ENCODE data around the gene GNB1L.

GNB1L gene

DNA sequence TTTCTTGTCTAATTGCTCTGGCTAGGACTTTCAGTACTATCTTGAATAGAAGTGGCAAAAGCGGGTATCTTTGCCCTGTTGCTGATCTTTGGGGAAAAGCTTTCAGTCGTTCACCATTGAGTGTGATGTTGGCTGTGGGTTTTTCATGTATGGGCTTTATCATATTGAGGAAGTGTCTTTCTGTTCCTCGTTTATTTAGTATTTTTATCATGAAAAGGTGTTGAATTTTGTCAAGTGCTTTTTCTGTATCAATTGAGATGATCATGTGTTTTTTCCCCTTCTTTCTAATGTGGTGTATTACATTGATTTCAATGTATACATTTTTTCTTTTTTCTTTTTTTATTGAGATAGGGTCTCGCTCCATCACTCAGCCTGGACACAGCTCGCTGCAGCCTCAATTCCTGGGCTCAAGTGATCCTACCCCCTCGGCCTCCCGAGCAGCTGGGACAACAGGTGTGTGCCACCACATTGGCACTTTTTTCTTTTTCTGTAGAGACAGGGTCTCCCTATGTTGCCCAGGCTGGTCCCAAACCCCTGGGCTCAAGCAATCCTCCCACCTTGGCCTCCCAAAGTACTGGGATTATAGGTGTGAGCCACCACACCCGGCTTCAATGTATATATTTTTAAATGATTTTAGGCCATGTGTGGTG, 5.3 kb upstream of the GNB1L start:
- DNase-seq: no peak

DNA sequence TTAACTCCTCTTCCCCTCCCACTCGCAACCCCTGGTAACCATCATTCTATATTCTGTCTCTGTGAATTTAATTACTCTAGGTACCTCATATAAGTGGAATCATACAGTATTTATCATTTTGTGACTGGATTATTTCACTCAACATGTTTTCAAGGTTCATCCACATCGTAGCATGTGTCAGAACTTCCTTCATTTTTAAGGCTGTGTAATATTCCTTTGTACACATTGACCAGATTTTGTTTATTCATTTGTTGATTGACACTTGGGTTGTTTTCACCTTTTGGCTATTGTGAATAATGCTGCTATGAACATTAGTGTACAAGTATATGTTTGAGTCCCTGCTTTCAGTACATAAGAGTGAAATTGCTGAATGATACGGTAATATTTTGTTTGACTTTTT, 2.7 kb upstream of the GNB1L start:
- DNase-seq: no peak

DNA sequence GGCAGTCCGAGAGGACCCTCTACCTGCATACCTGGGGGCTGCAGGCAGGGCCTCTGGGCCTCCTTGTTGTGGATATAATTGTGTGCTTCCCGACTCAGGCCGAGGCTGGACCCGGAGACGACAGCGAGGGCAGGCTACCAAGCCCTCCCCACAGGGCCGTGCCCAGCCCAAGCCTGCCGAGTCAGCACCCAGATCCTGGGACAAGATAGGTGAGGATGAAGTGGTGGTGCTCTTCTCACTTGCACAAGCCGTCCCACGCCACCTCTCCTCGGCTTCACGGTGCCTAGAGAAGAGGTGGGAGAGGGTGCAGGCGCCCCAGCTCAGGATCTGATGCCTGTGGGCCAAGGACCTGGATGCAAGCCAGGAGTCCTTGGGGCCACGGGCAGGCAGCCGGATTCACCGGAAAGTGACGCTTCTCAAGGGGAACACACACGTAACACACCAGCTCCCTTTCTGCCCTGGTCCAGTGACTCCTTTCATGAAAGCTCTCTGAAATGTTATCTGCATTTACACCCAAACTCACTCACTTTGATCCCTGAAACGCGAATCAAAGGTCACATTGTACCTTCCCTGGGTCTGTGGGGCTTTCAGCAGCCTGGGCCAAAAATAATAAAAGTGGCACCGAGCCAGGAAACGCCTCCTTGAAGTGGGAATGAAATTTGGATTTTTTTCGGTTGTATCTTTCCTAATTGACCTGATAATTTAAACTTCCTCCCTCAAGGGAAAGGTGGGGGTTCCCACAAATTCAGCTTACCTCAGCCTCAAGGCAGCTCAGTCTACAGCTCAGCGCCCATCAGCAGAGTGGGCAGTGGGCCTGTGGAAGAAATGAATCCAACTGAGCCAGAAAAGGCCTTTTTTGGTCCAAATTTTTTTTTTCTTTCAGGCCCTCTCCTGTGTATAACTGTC, 1.1 kb upstream of the GNB1L start:
- peak; percentile 60 for DNase-seq

DNA sequence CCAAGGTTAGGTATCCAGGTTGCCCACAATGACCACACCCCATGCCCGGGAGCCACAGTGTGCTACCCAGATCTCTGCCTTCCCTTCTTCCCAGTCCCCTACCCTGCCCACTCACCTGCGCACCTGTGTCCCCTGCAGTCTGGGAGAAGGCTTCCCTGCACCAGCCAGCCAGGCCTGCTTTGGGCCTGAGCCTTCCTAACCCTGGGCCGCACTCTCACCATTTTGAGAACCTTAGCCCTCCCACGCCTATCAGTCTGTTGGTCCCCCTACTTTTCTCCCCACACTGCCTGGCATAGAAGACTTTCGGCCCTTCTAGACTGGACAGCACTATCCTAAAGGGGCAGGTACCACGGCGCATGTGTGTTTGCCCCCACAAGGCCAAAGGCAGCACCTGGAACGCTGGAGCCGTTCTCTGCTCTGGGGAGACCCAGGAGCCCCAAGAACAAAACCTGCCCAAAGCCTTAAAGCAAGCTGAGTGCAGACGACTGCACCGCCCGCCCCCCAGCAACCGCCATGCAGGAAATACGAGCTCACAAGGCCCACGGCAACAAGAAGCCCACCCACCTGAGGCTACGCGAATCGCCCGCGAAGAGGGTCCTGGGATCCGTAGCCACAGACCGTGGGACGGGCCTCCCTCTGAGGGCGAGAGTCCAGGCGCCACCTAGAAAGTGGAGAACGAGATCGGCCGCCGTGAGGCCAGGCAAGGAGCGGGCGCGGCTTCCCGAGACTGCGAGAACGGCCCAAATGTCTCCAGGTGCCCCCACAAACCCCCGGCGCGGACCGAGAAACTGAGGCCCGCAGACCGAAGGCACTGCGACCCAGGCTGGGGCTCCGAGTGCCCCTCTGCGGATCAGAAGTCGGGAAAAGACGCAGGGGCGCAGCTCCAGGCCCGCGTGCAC, 546 bp downstream of the GNB1L start:
- DNase-seq: peak; percentile 47

DNA sequence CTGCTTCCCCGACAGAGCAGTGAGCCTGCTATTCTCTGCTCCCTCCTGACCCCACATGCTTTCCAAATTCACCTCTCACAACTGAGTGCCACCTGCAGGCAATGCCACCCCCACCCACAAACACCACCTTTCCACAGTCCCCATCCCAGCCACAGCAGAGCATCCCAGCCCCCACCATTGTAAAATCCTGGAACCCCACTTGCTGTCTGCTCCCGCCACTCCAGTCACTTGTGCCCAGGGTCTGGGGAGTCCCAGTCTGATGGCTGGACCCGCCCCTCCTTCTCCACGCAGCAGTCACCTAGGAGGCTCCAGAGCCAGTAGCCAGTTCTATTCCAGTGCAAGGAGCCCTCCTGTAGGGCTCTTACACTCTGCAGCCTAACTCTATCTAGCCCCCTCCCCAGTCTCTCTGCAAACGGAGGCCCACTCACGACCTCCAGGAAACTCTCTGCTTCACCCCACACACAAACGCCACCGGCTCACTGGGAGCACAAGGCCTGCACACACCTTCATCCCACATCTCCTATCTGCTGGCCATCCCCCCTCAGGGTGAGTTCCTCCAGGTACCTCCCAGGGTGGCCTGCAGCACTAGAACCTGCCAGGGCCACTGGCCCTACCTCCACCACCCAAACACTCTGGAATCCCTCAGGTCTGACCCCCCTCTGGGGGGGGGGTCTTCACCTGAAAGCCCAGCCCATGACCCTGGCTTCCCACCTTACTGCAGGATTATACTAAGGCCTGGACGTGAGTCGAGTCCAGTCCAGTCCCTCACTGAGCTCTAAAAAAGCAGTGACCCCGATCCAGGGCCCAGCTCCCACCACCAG, 1.4 kb downstream of the GNB1L start:
- peak; percentile 18 for DNase-seq

DNA sequence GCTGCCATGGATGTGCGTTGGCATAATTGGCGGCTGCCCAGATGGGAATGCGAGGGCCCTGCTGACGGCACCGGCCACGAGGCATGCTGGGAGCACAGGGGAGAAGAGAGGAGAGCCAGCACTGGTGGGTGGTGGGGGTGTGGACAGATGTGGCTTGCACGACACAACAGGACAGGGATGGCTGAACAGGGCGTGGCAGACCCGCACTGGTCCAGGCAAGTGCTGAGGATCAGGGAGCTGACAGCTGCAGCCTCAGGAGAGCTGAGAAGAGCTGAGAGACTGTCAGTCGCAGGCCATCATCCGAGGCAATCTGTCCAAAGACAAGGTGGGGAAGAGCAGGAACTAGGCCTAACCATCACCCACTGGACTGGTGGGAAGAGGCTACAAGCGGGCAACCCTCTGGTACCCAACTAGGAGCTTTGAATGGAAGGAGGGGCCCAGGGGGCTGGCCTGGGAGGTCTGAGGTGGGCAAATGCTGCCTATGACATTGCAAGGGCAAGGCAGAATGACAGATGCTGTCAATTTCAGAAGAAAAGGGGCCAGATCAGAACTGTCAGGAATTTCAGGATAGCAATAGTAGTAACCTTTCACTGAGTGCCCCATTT, 2.4 kb downstream of the GNB1L start:
- peak; percentile 27 for DNase-seq

DNA sequence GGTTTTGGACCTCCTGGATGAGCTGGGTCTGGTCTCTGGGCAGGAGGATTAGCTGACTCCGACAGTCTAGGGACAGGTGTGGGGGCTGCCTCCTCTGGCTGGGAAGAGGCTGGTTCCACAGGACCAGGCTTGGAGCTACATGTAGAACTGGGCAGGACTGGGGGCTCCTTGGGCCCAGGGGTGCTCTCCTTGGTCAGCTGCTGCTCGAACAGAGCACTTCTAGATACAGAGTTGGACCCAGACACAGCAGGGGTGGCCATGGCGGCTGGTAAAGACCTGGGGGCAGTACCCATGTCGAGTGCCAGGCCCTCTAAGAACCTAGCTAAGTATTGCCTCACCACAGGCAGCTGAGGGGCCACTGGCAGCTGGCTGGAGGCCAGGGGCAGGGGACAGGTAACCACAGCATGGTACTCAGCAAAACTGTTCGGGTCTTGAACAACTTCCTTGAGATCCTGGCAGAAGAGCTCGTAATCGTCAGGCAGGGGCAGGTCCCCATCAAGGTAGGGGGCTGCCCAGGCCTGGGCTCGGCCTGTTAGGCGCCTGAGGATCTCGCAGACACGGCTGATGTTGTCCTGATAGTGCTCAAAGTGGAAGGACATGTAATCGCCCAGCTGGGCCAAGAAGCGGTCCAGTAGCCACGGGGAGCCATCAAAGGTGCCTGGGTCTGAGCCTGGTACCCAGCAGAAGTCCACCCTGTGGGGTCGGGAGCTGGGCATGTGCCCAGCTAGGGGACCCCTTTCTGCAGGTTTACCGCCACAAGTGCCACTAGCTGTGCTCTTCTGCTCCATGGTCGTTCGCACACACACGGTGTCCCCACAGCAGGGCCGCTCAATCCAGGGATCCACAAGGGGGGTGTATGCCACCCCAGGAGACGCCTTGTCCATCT, 3.1 kb downstream of the GNB1L start:
- DNase-seq: no peak

DNA sequence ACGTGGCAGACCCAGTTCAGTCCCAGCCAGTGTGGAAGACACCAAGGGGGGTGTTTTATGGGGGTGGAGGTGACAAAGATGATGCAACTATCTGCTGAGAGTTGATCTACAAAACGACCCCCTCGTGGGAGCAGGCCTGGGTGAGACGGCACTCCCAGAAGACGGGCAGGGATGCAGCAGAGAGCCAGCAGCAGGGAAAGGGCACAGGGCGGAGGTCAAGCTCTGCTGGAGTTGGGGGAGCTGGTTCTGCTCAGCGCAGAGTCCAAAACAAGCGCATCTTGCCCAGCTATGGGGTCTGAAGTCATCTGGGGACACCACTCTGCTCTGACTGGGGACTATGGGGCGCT, 3.9 kb downstream of the GNB1L start:
- no peak for DNase-seq

DNA sequence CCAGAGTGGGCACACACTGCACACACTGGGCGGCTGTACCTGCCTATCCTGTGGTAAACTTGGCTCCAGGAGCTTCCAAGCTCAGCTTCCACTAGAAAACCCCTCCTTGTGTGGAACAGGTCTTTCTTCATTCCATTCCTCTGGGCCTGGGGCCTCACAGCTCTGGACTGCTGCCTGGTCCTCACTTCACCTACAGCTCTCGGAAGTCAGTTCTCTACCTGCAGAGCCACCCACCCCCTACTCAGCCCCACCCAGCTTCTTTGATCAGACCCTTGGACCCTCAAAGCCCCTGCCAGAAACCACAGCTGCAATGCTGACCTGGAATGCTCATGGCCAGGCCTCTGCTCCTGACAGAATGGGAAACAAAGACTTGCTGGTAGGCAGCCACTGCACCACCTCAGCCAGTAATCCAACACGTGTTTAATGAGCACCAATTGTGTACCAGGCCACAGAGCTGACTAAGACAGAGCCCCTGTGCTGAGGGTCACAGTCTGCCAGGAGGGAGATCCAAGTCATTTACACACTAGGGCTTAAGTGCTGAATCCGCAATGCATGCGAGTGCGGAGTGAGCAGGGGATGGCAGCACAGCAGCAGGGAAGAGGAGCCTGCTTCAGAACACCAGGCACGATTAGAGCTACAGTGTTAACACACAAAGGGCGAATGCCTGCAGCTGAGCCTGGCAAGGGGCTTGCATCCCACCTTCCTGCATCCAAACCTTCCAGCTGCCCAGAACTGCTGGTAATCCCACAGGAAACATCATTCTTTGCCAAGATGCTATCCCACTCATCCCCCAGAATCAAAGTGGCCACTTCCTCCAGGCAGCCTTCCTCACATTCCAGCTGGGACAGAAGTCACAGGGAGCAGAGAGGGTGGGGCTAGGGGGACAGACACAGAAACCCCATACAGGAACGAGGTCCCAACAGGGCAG, 4.6 kb downstream of the GNB1L start:
- DNase-seq: no peak

DNA sequence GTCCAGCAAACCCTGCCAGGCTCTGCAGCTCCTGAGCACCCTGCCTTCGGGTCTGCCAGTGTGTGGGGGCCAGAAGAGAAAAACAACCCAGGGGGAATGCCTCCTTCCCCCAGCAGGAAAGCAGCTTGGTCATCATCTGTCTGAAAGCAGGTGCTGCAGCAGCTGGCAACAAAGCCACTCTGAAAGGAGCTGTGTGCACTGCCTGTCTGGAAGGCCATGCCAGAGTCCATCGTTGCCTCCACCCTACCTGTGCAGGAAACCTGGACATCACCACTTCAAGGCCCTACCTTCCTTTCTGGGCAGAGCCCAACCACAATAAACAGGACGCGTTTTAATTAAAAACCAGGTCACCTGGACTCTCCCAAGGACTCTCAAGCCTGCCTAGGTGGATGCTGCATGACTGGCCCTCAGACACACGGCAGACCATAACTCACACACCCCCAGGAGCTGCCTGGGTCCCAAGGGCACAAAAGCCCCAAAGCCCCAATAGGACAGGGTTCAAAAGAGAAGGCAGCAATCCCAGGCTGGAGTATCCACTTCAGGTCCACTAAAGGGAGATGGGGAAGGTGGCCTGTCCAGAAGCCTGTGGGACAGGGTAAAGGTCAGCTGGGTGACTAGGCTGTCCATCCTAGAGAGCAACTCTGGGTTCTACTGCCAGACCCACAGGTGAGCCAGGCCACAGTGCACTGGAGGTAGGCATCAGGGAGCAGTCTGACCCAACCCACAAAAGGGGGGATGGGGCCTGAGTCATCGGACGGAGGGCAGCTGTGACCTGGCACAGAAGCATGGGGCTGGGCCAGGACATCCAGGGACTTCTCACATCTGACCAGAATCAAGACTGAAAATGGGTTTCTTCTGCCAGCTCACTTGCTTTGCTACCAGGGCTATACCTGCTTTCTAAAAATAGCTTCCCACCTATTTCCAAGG, 6.1 kb downstream of the GNB1L start:
- no peak for DNase-seq

DNA sequence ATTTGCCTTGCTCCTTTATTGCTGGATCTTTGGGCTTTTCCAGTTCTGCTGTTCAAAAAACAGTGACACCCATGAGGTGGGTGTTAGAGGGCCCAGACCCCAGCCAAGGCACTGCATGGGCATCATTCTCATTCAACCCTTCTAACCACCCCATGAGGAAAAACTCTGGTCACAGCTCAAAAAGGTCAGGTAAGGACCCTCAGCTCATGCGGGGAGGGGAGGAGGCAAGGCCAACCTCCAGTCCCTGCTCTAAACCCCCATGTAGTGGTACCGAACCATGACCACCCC, 7.4 kb downstream of the GNB1L start:
- no peak for DNase-seq

DNA sequence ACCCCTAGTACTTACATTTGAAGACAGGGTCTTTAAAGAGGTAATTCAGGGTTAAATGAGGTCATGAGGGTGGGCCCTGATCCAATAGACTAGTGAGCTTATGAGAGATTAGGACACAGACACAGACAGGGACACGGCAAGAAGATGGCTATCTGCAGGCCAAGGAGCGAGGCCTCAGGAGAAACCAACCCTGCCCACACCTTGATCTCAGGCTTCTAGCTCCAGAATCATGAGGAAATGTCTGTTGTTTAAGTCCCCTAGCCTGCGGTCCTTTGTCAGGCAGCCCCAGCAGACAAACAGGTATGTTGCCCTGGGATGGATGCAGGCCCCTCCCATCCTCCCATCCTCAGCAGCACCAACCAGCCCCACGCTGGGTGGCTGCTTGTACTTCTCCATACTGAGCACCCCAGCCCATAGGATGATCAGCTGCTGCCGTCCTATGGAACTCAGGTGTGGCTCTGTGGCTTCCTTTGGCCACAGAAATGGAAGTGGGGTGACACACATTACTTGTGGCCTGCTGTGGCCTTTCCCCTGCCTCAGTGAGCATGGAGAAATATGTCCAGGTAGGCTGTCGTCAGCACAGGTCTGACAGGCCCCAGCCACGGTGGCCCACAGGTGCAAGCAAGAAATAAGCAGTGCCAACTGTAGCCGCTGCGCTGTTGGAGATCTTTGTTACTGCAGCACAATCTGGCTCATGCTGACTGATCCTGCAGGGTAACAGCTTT, 7.9 kb downstream of the GNB1L start:
- no peak for DNase-seq

DNA sequence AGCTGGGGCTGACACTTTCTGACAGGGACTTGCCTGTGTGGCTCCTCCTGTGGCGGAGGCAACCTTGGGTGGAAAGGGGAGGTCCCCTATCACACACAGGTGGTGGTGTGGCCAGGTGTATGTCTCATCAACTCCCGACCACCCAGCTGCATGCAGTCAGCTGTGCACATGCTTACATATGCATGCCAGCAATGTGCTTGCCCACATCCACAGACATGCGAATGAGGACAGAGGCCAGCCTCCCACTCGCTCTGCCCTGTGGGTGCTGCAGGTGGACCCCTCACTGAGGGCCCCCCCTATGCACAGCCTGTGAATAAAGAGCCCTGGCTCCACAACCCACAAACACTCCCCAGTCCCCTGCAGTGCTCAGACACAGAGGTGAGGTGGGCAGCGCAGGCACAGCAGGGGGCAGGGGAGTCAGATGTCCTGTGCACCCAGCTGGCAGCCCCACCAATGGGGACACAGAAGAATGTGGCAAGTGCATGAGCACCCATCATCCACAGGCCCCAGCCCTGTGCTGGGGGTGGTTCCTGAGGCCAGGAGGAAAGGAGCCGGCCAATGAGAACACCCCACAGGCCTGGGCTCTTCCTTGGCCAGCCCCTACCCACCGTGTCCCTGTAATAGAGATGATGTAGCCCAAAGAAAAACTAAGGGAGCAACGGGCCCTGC, 9.5 kb downstream of the GNB1L start:
- no peak for DNase-seq

DNA sequence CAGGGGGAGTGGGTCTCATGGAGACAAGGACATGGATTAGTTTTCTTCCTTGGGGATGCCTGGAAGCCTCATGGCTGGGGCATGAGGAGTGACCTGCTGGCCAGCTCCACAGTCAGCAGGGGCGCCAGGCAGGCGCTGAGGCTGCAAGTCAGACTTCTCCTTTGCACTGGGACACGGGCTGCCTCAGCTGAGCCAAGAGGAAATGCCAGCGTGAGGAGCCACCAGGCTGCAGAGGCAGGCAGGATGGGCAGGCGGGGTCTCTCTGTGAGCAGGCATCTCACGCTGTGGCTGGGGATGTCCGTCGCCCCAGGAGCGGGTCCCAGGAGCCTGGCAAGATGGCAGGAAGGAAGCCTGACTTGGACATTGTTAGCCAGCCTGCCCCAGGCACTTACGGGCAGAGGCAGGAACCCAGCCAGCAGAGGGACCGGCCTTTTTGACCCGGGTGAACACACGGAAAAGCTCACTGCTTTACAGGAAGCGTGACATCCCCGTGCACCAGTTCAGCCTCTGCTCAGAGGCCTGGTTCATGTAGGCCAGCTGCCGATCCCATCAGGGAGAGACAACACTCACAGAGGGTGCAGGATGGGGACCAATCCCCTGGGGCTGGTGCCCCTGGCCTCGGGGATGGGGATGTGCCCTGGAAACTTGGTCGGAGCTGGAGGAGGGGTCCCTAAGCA, 10.2 kb downstream of the GNB1L start:
- DNase-seq: peak; percentile 74

DNA sequence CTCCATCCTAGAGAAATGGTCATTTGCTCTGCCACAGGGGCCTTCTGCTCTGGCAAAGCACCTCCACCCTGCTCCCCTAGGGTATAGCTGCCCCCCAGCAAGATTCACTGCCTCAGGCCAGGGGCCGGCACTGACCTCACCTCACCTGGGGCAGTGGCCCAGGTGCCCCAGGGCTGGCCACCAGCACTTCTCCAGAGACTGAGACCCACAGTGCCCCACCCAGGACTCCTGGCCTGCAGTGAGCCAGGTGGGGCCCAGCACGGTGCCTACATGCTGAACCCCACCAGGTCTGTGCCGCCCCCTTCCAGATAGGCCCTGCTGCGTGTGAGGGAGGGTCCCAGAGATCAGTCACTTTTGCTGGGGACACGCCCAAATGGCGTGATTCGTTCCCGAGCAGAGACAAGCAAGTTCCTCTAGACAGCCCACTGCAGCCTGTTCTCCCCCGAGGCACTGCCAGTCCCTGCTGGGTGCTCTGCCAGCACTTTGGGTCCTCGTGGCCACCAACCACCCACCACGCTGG, 10.8 kb downstream of the GNB1L start:
- no peak for DNase-seq

DNA sequence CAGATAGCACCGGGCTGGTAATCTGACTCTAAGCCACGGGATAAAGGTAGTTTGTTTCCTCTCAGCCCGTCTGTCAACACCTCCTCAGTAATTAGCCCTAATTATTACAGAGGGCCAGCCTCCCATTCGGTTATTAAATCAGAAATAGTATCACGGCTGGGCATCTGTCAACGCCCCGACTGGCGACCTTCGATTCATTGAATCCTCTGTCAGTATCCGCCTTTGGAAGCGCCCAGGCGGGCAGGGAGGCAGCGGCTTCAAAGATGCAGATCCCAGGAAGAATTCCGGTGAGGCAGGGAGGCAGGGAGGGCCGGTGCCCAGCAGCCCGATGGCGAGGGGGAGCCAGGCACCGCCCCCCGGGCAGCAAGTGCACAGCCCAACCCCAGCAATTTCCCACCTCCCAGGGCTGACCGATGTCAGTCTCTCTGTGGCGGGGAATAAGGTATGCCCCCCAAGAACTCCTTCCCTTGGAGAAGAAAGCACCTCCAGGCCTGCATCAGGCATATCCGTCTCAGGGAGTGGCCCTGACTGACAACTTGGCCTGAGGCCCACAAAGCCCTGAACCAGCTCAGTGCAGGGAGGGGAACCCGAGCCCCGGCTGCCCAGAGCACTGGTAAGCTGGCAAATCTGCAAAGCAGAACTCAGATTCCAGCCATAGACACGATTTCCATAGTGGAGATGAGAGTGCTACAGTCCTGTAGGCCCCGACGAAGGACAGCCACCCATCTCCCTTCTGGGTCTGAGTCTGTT, 11.4 kb downstream of the GNB1L start:
- peak; percentile 17 for DNase-seq
